Thyroid gland (tissue), 4 donors: ENCODE results near the gene CDK9. TPM values are rescaled to one million over a fixed set of nuclear protein-coding genes. Genes with fewer than 3 reads are reported as not detected.

ENCODE experiments used
- DNase-seq, 2 donors: peaks; one replicate each; pipeline ENCODE4 v3.0.0-alpha.2; 2019
- H3K27ac ChIP-seq, 3 donors: fragments of 200-600 bp; sonication (generic); 1 replicate in 2 of 3; 2 replicates in 1 of 3; pipeline ENCODE4 v1.5.1; 2016 to 2019; ENCODE audit warnings: mild to moderate bottlenecking in 1 of 3, moderate library complexity in 1 of 3
- H3K27me3 ChIP-seq: fragments of 200-600 bp; sonication (generic); one replicate; pipeline ENCODE4 v1.5.1; 2019
- H3K36me3 ChIP-seq, 2 donors: fragments of 200-600 bp; sonication (generic); one replicate each; pipeline ENCODE4 v1.5.1; 2016 to 2019
- H3K4me1 ChIP-seq, 2 donors: fragments of 200-600 bp; sonication (generic); one replicate each; pipeline ENCODE4 v1.5.1; 2017 to 2019
- H3K4me3 ChIP-seq, 3 donors: fragments of 200-600 bp; sonication (generic); replicated peaks in 1 of 3; 1 replicate in 2 of 3; 2 replicates in 1 of 3; pipeline ENCODE4 v1.5.1; 2016; ENCODE audit warnings: mild to moderate bottlenecking in 1 of 3
- H3K9me3 ChIP-seq: fragments of 200-600 bp; sonication (generic); one replicate; pipeline ENCODE4 v1.5.1; 2017
- POLR2A ChIP-seq, 2 donors: fragments of 450-650 bp; IDR thresholded peaks; one replicate each; pipeline ENCODE4 v1.6.1; 2017; ENCODE audit warnings: antibody characterized with exemption in 2 of 2, mild to moderate bottlenecking in 2 of 2, moderate library complexity in 1 of 2
- WGBS, 2 donors: methylation state at CpG; one replicate each; pipeline ENCODE4 v1.1.5; 2017; 5-methylcytosine and 5-hydroxymethylcytosine counted together
- intact Hi-C: fragments of 100-400 bp; cut with DNase I; formaldehyde crosslinking; loops from one replicate; pipeline ENCODE4 v1.15.1; 2023
- total RNA-seq, 4 donors: library from RNA; depleted of rRNA; stranded (reverse); fragments of >200 nt; gene quantifications; one replicate each; pipeline ENCODE4 v1.2.3, GENCODE V29; 2016
- TF ChIP-seq, protein P1 (sequence below), 6 experiments: fragments of 200-600 bp in 3 of 6; fragments of 450-650 bp in 3 of 6; sonication (generic) in 3 of 6; IDR thresholded peaks; one replicate each; pipeline ENCODE4 v1.5.1; 2016 to 2019; ENCODE audit warnings: antibody characterized with exemption in 6 of 6, mild to moderate bottlenecking in 2 of 6, inconsistent platforms in 1 of 6, moderate library complexity in 1 of 6

The CDK9 gene
- total RNA-seq, 4 donors from 2014 or later, result 47.5 to 85.2 (median 78.3) TPM

- peaks cover 0 to 3% of the 10 kb centered on the region in 2 donors for H3K36me3 ChIP-seq
- no peaks in the 10 kb centered on the region for H3K9me3 ChIP-seq
- H3K27me3 ChIP-seq, result peaks cover 5% of the 10 kb centered on the region
- intact Hi-C loops, result no loop called here
- WGBS, 2 donors, result 30 to 32% methylated on average over 9 to 10 of the region's 10 CpGs
- peak in 1 of 2 donors; percentile 41 for DNase-seq
- TF ChIP-seq, protein P1, sequence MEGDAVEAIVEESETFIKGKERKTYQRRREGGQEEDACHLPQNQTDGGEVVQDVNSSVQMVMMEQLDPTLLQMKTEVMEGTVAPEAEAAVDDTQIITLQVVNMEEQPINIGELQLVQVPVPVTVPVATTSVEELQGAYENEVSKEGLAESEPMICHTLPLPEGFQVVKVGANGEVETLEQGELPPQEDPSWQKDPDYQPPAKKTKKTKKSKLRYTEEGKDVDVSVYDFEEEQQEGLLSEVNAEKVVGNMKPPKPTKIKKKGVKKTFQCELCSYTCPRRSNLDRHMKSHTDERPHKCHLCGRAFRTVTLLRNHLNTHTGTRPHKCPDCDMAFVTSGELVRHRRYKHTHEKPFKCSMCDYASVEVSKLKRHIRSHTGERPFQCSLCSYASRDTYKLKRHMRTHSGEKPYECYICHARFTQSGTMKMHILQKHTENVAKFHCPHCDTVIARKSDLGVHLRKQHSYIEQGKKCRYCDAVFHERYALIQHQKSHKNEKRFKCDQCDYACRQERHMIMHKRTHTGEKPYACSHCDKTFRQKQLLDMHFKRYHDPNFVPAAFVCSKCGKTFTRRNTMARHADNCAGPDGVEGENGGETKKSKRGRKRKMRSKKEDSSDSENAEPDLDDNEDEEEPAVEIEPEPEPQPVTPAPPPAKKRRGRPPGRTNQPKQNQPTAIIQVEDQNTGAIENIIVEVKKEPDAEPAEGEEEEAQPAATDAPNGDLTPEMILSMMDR (IDR thresholded peaks at IDR 0.05), result no peak
- TF ChIP-seq POLR2A (IDR thresholded peaks at IDR 0.05), result no peak
- H3K27ac ChIP-seq, result no peak overlapping the region
- H3K4me1 ChIP-seq, result peaks cover 0 to 14% of the 10 kb centered on the region in 2 donors
- no peak overlapping the region for H3K4me3 ChIP-seq
Measured at GRCh38 chr9:127751269-127752054, 34.4 kb upstream of the CDK9 start.

GRCh38 chr9:127753148-127753547, 32.7 kb upstream of the CDK9 start:
- 70 to 74% methylated on average over 8 of the region's 8 CpGs for WGBS, 2 donors
- no peak for DNase-seq
- TF ChIP-seq, protein P1 (IDR thresholded peaks at IDR 0.05), result no peak
- no peak for TF ChIP-seq POLR2A (IDR thresholded peaks at IDR 0.05)
- intact Hi-C loops, result no loop called here
- peaks cover 0 to 3% of the 10 kb centered on the region in 2 donors for H3K36me3 ChIP-seq
- H3K4me1 ChIP-seq, result peaks cover 10 to 26% of the 10 kb centered on the region in 2 donors
- H3K4me3 ChIP-seq, result no peak overlapping the region
- no peaks in the 10 kb centered on the region for H3K9me3 ChIP-seq
- no peak overlapping the region for H3K27ac ChIP-seq
- peaks cover 5% of the 10 kb centered on the region for H3K27me3 ChIP-seq

- peaks cover 0 to 3% of the 10 kb centered on the region in 2 donors for H3K36me3 ChIP-seq
- no peak for DNase-seq
- no peaks in the 10 kb centered on the region for H3K9me3 ChIP-seq
- H3K4me1 ChIP-seq, result peaks cover 10 to 30% of the 10 kb centered on the region in 2 donors
- TF ChIP-seq, protein P1 (IDR thresholded peaks at IDR 0.05), result no peak
- TF ChIP-seq POLR2A (IDR thresholded peaks at IDR 0.05), result no peak
- H3K4me3 ChIP-seq, result no peak overlapping the region
- 67 to 68% methylated on average over 7 to 8 of the region's 8 CpGs for WGBS, 2 donors
- intact Hi-C loops, result no loop called here
- peaks cover 5% of the 10 kb centered on the region for H3K27me3 ChIP-seq
- no peak overlapping the region for H3K27ac ChIP-seq
Measured at GRCh38 chr9:127753622-127754021, 32.2 kb upstream of the CDK9 start.

GRCh38 chr9:127754099-127755060, 31.5 kb upstream of the CDK9 start:
- TF ChIP-seq POLR2A (IDR thresholded peaks at IDR 0.05), result no peak
- TF ChIP-seq, protein P1 (IDR thresholded peaks at IDR 0.05), result no peak
- Histone ChIP-seq H3K4me1 (peaks cover 10 to 30% of the 10 kb centered on the region in 2 donors), H3K9me3 (no peaks in the 10 kb centered on the region), H3K4me3 (peak overlapping the region in 1 of 3 donors; percentile 12), H3K27me3 (peaks cover 5% of the 10 kb centered on the region), H3K36me3 (no peaks in the 10 kb centered on the region), H3K27ac (no peak overlapping the region)
- WGBS, 2 donors, result 11 to 20% methylated on average over 3 to 5 of the region's 86 CpGs
- intact Hi-C loops, result no loop called here
- no peak for DNase-seq
